ENCODE results near the gene CDKN2A. TPM values are rescaled to one million over a fixed set of nuclear protein-coding genes. Genes with fewer than 3 reads are reported as not detected.

The CDKN2A gene
- total RNA-seq, 1 experiment from 2014 or later: 282 TPM

DNA sequence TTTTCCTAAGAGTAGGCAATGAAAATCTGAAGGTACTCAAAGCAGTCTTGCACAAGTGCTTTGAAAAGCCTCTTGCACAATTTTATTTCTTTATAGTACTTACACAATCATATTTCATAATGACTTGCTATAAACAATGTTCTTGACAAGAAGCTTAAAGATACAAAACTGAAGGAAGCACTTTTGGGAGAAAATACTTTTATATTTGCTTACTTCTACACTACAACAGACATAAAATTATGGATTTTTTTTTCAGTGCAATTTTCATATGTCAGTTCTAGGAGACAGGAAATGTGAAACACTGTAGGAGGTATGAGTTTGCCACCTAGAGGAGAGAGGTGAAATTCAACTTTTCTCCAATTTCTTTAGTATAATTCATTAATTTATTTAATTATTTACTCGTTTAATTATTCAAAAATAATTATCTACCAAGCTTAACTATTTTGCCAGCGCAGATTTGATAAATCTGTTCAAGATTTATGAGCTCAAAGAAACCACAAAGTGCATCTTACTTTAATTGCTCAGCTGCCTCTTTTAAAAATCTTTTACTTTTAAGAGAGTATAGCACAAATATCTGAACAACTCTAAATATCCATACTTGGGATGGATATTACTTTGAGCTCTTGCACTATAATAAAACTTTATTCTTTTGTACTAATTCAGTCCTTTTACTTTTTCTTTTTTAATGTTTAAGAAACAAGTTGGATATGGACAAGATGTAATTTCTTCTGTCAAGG is 43.9 kb upstream of the CDKN2A start:
- no TSS peak for BruUV-seq (replicated peaks)
- Histone ChIP-seq H3K4me3 (no peak overlapping the region), H3F3A (ENCODE audit: insufficient read depth, low read depth) (peaks cover 33% of the 10 kb centered on the region), H3K36me3 (ENCODE audit: low read depth) (no peaks in the 10 kb centered on the region), H3K27me3 (ENCODE audit: insufficient read depth, low read depth) (no peaks in the 10 kb centered on the region), H4K20me1 (ENCODE audit: insufficient read depth) (no peaks in the 10 kb centered on the region), H3K79me2 (ENCODE audit: low read depth) (no peaks in the 10 kb centered on the region), H3K4me1 (replicated peaks; ENCODE audit: insufficient read depth) (peaks cover 57% of the 10 kb centered on the region), H2AFZ (no peak overlapping the region), H3K27ac (0 out of 2 replicates have a peak overlapping the region, but pooled peaks have one; percentile 24), H3K9me3 (ENCODE audit: insufficient read depth, low read depth) (no peaks in the 10 kb centered on the region), H3K4me2 (peak overlapping the region; percentile 34; the same call in 1 of the 2 replicates), H3K9me2 (ENCODE audit: insufficient read depth) (no peaks in the 10 kb centered on the region)
- DNase-seq: peak in 1 of 2 experiments; percentile 39
- POLR2A ChIA-PET (ENCODE audit: unreplicated experiment): no interaction called here
- no peak for TF ChIP-seq EZH2 (IDR thresholded peaks at IDR 0.05; ENCODE audit: low read depth)
- TF ChIP-seq, protein P1, sequence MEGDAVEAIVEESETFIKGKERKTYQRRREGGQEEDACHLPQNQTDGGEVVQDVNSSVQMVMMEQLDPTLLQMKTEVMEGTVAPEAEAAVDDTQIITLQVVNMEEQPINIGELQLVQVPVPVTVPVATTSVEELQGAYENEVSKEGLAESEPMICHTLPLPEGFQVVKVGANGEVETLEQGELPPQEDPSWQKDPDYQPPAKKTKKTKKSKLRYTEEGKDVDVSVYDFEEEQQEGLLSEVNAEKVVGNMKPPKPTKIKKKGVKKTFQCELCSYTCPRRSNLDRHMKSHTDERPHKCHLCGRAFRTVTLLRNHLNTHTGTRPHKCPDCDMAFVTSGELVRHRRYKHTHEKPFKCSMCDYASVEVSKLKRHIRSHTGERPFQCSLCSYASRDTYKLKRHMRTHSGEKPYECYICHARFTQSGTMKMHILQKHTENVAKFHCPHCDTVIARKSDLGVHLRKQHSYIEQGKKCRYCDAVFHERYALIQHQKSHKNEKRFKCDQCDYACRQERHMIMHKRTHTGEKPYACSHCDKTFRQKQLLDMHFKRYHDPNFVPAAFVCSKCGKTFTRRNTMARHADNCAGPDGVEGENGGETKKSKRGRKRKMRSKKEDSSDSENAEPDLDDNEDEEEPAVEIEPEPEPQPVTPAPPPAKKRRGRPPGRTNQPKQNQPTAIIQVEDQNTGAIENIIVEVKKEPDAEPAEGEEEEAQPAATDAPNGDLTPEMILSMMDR (conservative IDR thresholded peaks at IDR 0.05): peak; percentile 51; the same call in 1 of the 2 replicates
- intact Hi-C loops (cut with micrococcal nuclease; ENCODE audit: unreplicated experiment): loop anchor here (2.0 to 5.0 kb wide), 4 partner anchors 29 to 223 kb away; partner anchors contain the start of gene CDKN2B
- CTCF ChIA-PET: interaction anchor here (0.6 to 1.4 kb wide), 3 partner anchors 9 to 225 kb away, joined by 3 to 5 read pairs (median 4); partner anchors contain the start of gene CDKN2B

DNA sequence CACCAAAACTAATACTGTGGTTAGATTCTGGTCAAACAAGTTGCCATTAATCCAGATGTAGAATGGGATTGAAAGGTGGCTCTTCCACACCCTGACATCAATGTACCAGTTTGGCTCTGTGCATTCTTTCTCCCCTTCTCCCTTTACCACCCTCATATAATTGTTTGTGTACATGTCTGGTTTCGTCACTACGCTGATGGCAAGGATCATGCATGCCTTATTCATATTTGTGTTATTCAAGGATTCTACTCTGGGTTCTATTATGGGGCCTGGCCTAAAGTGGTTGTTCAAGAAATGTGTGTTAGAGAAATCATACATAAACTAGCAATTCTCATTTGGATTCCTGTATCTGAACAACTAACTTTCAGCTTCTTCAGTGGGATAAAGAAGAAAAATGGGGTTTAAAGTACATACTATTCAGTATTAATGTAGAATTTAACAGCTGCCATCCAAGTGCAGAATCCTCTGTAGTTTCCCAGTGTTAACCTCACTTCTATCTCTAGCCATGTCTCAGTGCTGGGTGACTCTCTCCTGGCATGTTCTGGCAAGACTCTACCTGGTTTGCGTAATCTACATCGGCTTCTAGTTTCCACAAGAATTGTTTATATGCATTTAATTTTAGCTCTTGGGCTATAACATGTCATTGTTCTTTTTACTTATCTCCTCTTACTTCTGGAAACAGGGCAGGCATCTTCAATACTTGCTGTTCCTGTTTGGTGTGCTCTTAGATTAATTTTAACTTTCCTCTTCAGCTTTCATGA is 42.9 kb upstream of the CDKN2A start:
- H3K27ac ChIP-seq: 0 out of 2 replicates have a peak overlapping the region, but pooled peaks have one; percentile 24
- POLR2A ChIA-PET (ENCODE audit: unreplicated experiment): interaction anchor here (0.6 to 0.7 kb wide), 2 partner anchors 20 to 61 kb away, joined by 3 to 9 read pairs; no protein-coding TSS in a partner anchor
- peaks cover 28% of the 10 kb centered on the region for H3F3A ChIP-seq (ENCODE audit: insufficient read depth, low read depth)
- BruUV-seq (replicated peaks): no TSS peak
- H3K36me3 ChIP-seq (ENCODE audit: low read depth): no peaks in the 10 kb centered on the region; the same call in 1 of the 2 replicates
- no peak overlapping the region for H2AFZ ChIP-seq
- H3K9me2 ChIP-seq (ENCODE audit: insufficient read depth): no peaks in the 10 kb centered on the region
- intact Hi-C loops (cut with micrococcal nuclease; ENCODE audit: unreplicated experiment): loop anchor here (2.0 to 5.0 kb wide), 3 partner anchors 40 to 222 kb away; no protein-coding TSS in a partner anchor
- CTCF ChIA-PET: interaction anchor here (0.7 to 1.4 kb wide), 4 partner anchors 28 to 224 kb away, joined by 3 to 5 read pairs (median 4); partner anchors contain the start of gene CDKN2B
- H3K79me2 ChIP-seq (ENCODE audit: low read depth): no peaks in the 10 kb centered on the region
- H3K27me3 ChIP-seq (ENCODE audit: insufficient read depth, low read depth): no peaks in the 10 kb centered on the region
- no peaks in the 10 kb centered on the region for H4K20me1 ChIP-seq (ENCODE audit: insufficient read depth)
- no peaks in the 10 kb centered on the region for H3K9me3 ChIP-seq (ENCODE audit: insufficient read depth, low read depth)
- H3K4me3 ChIP-seq: no peak overlapping the region
- peaks cover 47% of the 10 kb centered on the region for H3K4me1 ChIP-seq (replicated peaks; ENCODE audit: insufficient read depth)
- H3K4me2 ChIP-seq: peak overlapping the region; percentile 34; the same call in 1 of the 2 replicates
- TF ChIP-seq, protein P1 (conservative IDR thresholded peaks at IDR 0.05): no peak
- TF ChIP-seq EZH2 (IDR thresholded peaks at IDR 0.05; ENCODE audit: low read depth): no peak
- peak in 1 of 2 experiments; percentile 2 for DNase-seq

DNA sequence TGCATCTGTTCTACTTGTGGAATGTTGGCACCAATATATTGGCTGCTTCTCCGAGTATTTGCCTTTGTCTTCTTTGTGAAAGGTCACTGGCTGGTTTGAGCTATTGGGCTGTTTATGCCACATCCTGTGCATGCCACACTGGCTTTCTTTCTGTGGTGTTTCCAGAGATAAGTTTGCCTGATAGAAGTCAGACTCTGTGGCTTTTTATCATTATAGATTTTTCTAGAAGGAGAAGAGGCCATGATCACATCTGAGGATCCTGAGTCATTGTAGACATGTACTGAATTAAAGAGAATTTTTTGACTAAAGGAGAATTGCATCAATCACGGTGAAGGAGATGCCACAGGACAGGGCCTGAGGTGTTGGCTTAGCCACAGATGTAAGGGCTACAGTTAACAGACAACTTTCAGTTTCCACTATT is 41.4 kb upstream of the CDKN2A start:
- TF ChIP-seq, protein P1 (conservative IDR thresholded peaks at IDR 0.05): no peak
- TF ChIP-seq EZH2 (IDR thresholded peaks at IDR 0.05; ENCODE audit: low read depth): no peak
- Histone ChIP-seq H3K27me3 (ENCODE audit: insufficient read depth, low read depth) (no peaks in the 10 kb centered on the region), H3K4me3 (no peak overlapping the region), H3K4me2 (no peak overlapping the region), H4K20me1 (ENCODE audit: insufficient read depth) (no peaks in the 10 kb centered on the region), H3F3A (ENCODE audit: insufficient read depth, low read depth) (peaks cover 17% of the 10 kb centered on the region; the same call in 1 of the 2 replicates), H3K79me2 (ENCODE audit: low read depth) (no peaks in the 10 kb centered on the region), H3K36me3 (ENCODE audit: low read depth) (peaks cover 5% of the 10 kb centered on the region), H3K9me2 (ENCODE audit: insufficient read depth) (no peaks in the 10 kb centered on the region), H2AFZ (no peak overlapping the region), H3K4me1 (replicated peaks; ENCODE audit: insufficient read depth) (peaks cover 39% of the 10 kb centered on the region), H3K27ac (no peak overlapping the region), H3K9me3 (ENCODE audit: insufficient read depth, low read depth) (no peaks in the 10 kb centered on the region)
- BruUV-seq (replicated peaks): no TSS peak
- POLR2A ChIA-PET (ENCODE audit: unreplicated experiment): no interaction called here
- CTCF ChIA-PET: interaction anchor here (0.7 kb wide), 1 partner anchor 222 kb away, joined by 3 read pairs; no protein-coding TSS in a partner anchor
- no peak for DNase-seq
- intact Hi-C loops (cut with micrococcal nuclease; ENCODE audit: unreplicated experiment): loop anchor here (2.0 to 5.0 kb wide), 3 partner anchors 38 to 221 kb away; no protein-coding TSS in a partner anchor
